ENCODE measurements around the gene SLC6A19.

Gene SLC6A19

DNA sequence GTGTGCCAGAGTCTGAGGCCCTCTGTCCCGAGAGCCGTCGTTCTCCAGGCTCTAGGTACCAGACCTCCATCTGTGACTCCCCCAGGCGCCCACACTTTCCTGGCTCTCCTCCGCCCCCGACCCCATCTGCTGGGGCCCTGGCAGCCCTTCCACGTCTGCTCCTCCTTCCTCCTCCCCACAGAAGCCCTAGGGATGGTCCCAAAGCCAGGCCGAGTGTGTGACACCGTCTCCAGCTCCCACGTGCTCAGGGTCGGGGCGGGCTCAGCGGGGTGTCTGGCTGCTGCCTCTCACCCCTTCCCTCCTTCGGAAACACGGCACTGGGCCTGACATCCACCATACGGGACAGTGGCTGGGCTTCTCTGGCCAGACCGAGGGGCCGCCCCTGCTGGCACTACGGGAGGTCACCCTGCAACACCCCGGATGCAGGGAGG lies 20.5 kb upstream of the SLC6A19 start:
- DNase-seq (ENCODE audit: low spot score) = no peak

DNA sequence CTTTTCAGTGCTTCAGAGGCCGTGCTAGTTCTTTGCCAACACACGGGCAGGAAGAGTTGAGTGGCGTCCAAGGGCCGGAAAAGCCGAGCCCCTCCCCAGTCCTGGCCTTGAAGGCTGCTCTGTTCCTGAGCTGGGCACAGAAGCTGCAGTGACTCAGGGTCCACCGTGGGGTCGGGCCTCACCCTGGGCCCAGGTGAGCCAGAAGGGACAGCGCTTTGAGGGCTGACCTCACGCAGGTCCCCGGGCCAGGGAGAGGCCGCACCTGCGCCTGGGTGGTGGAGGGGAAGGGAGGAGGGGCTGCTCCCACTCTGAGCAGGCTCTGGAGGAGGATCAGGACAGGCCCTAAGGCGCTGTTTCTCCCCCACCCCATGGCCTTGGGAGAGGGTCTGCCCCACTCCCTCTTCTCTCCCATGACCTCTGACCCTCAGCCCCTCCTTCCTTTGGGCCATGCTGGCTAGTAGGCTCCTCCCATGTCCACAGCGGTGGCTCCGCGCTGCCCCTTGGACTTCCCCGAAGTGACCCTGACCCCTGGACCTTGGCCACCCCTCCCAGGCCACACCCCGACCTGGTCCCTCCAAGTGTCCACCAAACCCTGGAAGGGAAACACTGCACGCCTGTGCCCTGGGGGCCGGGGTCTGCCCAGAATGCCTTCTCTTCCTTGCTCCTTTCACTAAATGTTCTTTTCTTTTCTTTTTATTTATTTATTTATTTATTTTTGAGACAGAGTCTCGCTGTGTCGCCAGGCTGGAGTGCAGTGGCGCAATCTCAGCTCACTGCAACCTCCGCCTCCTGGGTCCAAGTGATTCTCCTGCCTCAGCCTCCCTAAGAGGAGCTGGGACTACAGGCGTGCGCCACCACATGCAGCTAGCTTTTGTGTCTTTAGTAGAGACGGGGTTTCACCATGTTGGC lies 19.7 kb upstream of the SLC6A19 start:
- no peak for DNase-seq (ENCODE audit: low spot score)

GRCh38 chr5:1182360-1182632 lies 19.1 kb upstream of the SLC6A19 start:
- no peak for DNase-seq (ENCODE audit: low spot score)

DNA sequence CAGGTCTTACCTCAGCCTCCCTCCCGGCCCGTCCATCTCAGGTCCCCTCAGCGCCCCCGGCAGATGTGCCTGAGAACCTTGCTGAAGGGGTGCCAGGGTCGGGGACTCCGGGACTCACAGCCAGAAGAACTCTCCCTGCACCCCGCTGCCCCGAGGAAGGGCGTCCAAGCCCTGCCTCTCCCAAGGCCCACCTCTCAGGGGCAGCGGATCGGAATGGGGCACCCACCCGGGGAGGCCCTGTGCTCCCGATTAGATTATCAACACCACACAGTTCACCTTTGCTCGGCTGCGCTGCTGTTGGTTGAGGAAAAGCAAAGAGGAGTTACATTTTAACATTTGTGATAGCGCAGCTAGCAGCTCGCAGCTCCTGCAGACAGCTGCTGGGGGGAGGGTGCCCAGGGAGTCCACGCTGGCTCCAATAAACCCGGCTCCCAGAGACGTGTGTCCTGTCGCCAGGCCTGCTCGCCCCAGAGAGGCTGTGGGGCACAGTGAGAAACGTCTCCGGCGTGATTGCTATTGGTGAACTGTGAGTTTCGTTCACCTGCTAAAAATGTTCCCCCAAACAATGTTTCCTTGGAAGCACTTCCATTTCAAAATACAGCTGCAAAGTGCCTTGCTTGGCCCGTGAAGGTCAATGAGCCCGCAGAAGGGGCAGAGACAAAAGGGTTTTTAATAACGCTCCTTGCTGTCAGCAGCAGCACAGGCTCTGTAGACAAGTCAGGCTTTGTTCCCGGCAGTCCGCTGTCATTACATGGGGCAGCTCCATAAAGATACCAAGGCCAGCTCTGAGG lies 18.6 kb upstream of the SLC6A19 start:
- DNase-seq (ENCODE audit: low spot score) = peak; percentile 95

DNA sequence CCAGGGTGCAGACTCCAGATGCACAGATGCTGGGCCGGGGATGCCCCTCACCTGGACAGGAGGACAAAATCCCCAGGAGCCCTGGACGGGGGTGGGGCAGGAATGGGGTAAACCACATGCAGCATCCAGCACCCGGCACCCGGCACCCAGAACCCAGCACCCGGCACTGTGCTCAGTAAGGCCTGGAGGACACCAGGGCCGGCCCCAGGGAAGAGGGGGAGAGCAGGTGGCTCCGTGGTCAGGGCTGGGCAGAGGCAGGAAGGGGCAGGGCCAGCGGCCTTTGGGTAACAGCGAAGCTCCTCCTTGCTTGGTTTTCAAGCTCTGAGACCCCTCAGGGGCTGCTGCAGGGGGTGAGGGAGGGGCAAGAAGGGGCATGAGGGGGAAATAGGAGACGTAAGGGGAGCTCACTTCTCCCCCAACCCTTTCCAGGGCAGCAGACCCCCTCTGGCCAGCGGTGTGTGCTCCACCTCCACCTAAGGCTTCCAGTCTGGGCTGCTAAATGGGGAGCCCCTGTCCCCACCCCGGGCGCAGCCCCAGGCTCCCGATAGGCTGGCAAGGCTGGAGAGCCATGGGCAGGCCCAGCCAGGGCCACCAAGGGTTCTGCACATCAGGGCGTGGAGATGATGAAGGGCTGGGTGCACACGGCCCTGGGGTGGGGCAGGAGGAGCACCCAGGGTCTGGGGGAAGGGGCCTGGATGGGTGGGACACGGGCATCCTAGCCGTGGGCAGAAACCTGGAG lies 17.8 kb upstream of the SLC6A19 start:
- no peak for DNase-seq (ENCODE audit: low spot score)

- DNase-seq (ENCODE audit: low spot score) = no peak
Observed at GRCh38 chr5:1184163-1184470, 17.3 kb upstream of the SLC6A19 start.

DNA sequence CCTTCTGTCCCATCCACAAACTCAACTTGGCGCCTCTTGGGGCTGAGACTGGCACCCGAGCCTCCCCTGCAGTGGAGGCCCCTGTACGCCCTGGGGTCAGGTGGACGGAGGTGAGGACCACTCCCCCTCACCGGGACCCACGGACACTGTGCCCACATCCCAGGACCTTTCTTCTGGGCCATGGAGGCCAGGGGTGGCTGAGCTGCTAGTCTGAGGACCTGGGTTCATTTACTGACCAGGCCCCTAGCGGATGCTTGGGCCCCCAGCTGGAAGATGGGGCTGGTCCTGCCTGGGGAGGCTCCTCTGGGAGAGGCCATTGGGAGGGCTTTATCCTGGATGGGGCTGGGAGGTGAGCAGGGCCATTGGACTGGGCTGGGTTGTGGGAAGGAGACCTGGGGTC lies 16.9 kb upstream of the SLC6A19 start:
- DNase-seq (ENCODE audit: low spot score) = no peak

DNA sequence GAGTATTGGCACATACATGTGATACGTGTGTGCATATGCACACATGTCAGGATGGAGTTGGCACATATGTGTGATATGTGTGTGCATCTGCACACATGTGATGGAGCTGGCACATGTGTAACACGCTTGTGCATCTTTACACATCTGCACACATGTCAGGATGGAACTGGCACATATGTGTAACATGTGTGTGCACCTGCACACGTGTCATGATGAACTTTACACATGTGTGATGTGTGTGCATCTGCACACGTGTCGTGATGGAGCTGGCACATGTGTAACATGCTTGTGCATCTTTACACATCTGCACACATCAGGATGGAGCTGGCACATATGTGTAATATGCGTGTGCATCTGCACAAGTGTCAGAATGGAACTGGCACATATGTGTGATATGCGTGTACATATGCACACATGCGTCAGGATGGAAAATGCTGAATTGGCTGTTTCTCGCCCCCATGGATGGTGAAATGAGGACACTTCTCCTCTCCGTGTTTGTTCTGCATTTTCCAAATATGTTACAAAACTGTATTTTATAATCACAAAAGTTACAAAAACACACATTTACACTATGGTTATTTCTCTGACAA lies 16.3 kb upstream of the SLC6A19 start:
- no peak for DNase-seq (ENCODE audit: low spot score)

GRCh38 chr5:1185629-1186350 lies 15.6 kb upstream of the SLC6A19 start:
- no peak for DNase-seq (ENCODE audit: low spot score)

DNA sequence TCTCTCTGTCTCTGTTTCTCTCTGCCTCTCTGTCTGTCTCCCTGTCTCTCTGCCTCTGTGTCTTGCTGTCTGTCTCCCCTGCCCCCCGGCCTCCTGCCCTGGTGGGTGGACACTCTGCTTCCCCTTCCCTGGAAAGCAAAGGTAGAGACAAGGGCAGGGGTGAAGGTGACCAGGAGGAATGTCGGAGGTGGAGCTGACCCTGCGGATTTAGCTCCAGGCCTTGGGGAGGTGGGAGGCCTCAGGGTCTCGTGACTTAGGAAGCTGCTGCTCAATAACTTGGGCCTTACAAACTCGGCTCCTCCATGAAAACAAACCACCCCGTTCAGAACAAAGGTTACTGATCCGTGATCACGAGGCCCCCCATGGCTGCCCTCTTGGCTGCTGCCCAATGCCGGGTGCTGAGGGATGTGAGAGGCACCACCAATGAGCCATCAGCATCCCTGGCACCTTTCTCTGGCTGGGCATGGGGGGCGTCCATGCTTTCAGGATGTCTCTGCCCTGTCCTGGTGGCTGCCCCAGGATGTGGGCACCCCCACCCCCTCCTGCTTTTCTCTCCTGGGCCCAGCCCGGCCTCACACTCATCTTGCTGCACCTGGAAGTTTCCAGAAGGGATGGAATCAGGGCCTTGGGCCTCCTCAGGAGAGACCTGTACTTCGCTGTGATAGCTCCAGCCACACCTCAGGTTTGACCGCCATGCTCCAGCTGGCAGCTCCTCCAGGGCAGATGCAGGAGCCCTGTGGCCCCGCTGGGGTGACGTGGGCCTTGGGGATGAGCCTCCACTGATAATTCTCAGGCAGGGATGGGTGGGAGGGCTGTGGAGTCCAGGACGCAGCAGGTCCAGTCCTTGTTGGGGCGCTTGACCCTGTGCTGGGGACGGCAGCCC lies 14.8 kb upstream of the SLC6A19 start:
- DNase-seq (ENCODE audit: low spot score) = no peak

GRCh38 chr5:1187234-1187949 lies 14.0 kb upstream of the SLC6A19 start:
- no peak for DNase-seq (ENCODE audit: low spot score)

DNA sequence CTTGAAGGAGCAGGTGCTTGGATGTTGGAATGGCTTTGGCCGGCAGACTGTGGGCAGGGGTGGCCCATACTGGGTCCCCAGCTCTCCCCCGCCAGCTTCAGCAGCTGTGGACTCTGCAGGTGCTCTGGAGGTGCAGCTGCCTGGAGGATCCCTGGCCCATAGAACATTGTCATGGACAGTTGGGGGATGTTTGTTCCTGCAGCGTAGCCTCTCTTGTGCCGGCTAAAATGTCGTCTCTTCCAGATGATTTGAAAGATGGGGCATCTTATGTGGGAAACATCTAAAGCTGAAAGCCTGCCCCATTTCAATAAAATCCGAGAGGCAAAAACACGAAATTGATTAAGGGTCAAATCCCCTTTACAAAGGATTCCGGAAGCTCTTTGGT lies 13.5 kb upstream of the SLC6A19 start:
- DNase-seq (ENCODE audit: low spot score) = no peak

DNA sequence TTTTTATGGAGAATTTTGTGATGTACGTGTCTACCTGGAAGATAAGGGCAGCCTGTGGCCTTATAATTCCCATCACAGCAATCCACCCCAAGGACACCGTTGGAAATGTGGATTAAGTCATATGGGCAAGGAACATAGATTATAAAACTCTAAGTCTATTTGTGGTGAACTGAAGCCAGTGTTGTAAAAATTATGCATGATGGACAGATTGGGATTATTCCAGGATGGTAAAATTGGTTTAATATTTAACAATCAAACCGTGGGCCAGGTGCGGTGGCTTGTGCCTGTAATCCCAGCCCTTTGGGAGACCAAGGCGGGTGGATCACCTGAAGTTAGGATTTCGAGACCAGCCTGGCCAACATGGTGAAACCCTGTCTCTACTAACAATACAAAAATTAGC lies 12.9 kb upstream of the SLC6A19 start:
- no peak for DNase-seq (ENCODE audit: low spot score)

GRCh38 chr5:1189269-1189668 lies 12.1 kb upstream of the SLC6A19 start:
- DNase-seq (ENCODE audit: low spot score) = no peak

DNA sequence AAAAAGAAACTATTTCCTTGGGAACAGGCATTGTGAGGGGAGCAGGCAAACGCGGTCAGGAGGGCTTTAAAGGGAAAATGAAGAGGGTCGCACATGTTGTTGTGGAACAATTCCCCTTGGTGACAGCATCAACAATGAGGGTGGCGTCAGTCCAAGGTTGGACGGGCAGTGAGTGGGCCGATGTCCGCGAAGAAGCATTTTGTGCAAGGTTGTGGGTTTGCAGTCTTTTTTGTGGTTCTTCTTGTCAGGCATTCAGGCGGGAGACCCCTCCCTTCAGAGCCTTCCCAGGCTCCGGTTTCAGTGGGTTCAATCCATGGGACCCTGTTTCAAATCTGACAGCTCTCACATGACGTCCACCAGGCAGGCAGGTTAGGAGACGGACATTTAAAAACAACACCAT lies 11.1 kb upstream of the SLC6A19 start:
- DNase-seq (ENCODE audit: low spot score) = no peak

DNA sequence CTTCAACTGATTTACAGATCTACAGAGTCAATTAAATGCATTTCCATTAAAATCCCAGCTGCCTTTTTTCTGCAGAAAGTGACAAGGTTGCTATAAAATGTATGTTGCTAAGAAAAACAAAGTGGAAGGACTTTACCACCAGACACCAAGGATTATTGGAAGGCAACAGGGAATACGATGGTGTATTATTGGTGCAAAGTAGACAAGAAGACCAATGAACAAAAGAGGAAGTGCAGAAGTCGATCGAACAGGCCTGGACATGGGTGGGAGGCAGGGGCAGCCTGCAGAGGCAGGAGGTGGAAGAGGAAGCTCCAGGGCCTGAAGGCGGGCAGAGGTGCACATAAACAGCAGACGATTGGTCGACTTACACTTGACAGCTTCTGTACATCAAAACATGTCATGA lies 10.6 kb upstream of the SLC6A19 start:
- DNase-seq (ENCODE audit: low spot score) = no peak

GRCh38 chr5:1192971-1193590 lies 8.3 kb upstream of the SLC6A19 start:
- no peak for DNase-seq (ENCODE audit: low spot score)

DNA sequence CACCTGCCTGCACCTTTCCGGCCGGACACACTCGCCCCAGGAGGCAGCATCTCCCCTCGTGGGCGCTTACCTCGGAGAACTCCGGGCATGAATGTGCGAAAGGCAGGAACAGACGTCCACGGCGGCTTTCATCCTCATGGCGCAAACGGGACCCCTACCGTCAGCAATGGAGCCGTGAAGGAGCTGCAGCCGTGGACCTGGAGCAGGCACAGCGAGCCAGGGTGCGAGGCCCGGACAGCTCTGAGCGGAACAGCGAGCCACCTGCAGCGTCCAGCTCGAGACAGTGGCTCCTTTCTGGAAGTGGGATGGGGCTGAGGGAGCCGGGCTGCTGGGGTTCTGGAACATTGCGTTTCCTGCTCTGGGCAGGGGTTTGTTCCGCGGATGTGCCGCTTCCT lies 7.8 kb upstream of the SLC6A19 start:
- no peak for DNase-seq (ENCODE audit: low spot score)

DNA sequence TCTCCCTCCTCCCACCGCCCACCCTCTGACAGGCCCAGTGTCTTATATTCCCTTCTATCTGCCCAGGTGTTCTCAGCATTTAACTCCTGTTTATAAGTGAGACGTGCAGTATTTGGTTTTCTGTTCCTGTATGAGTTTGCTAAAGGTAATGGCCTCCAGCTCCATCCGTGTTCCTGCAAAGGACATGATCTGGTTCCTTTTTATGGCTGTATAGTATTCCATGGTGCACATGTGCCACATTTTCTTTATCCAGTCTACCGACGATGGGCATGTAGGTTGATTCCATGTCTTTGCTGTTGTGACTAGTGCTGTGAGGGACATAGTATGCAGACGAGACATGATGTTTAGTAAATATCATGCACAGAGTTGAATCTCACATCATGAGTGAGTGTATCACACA lies 7.0 kb upstream of the SLC6A19 start:
- no peak for DNase-seq (ENCODE audit: low spot score)

GRCh38 chr5:1195439-1195838 lies 6.0 kb upstream of the SLC6A19 start:
- no peak for DNase-seq (ENCODE audit: low spot score)

Data from globus pallidus (tissue), 1 donor.